Peyer's patch (tissue), 4 donors: ENCODE results near the gene NPLOC4. TPM values are rescaled to one million over a fixed set of nuclear protein-coding genes. Genes with fewer than 3 reads are reported as not detected.

ENCODE experiments used
- DNase-seq, 3 donors: peaks; one replicate each; pipeline ENCODE4 v3.0.0-alpha.2; 2017 to 2019
- H3K27ac ChIP-seq, 4 donors: fragments of 200-600 bp; sonication (generic); one replicate each; pipeline ENCODE4 v1.5.1; 2016 to 2019
- H3K27me3 ChIP-seq, 2 donors: fragments of 200-600 bp; sonication (generic); one replicate each; pipeline ENCODE4 v1.5.1; 2019
- H3K36me3 ChIP-seq, 3 donors: fragments of 200-600 bp; sonication (generic); one replicate each; pipeline ENCODE4 v1.5.1; 2016 to 2019
- H3K4me1 ChIP-seq, 4 donors: fragments of 200-600 bp; sonication (generic); one replicate each; pipeline ENCODE4 v1.5.1; 2016 to 2019
- H3K4me3 ChIP-seq, 4 donors: fragments of 200-600 bp; sonication (generic); 1 replicate in 3 of 4; 2 replicates in 1 of 4; pipeline ENCODE4 v1.5.1; 2016 to 2019; ENCODE audit warnings: mild to moderate bottlenecking in 1 of 4
- H3K9me3 ChIP-seq, 4 donors: fragments of 200-600 bp; sonication (generic); one replicate each; pipeline ENCODE4 v1.5.1; 2016 to 2019; ENCODE audit warnings: mild to moderate bottlenecking in 1 of 4
- CTCF ChIP-seq, 6 experiments: fragments of 450-650 bp in 4 of 6; fragments of 200-600 bp in 2 of 6; sonication (generic) in 1 of 6; IDR thresholded peaks; one replicate each; pipeline ENCODE4 v1.5.1; 2017 to 2019; ENCODE audit warnings: antibody characterized with exemption in 6 of 6, mild to moderate bottlenecking in 3 of 6, moderate library complexity in 1 of 6
- POLR2A ChIP-seq, 2 donors: fragments of 450-650 bp; IDR thresholded peaks; one replicate each; pipeline ENCODE4 v1.5.1; 2017; ENCODE audit warnings: antibody characterized with exemption in 2 of 2, mild to moderate bottlenecking in 2 of 2, moderate library complexity in 2 of 2
- total RNA-seq, 4 donors: library from RNA; depleted of rRNA; stranded (reverse); fragments of >200 nt; gene quantifications; one replicate each; pipeline ENCODE4 v1.1.0, GENCODE V29; 2016

NPLOC4 gene
- total RNA-seq, 4 donors from 2014 or later, result 77.2 to 911 (median 122) TPM

- no peaks in the 10 kb centered on the region for H3K9me3 ChIP-seq
- no peaks in the 10 kb centered on the region for H3K27me3 ChIP-seq
- H3K4me1 ChIP-seq, result peaks cover 0 to 18% (median 7%) of the 10 kb centered on the region in 4 donors
- no peak for DNase-seq
- no peak overlapping the region for H3K4me3 ChIP-seq
- TF ChIP-seq POLR2A (IDR thresholded peaks at IDR 0.05) (no peak), CTCF (IDR thresholded peaks at IDR 0.05) (no peak)
- H3K27ac ChIP-seq, result no peak overlapping the region
- H3K36me3 ChIP-seq, result peaks cover 0 to 66% (median 0%) of the 10 kb centered on the region in 3 donors
These were observed 77.7 kb downstream of the NPLOC4 start for GRCh38 chr17:81558941-81559806.

DNA sequence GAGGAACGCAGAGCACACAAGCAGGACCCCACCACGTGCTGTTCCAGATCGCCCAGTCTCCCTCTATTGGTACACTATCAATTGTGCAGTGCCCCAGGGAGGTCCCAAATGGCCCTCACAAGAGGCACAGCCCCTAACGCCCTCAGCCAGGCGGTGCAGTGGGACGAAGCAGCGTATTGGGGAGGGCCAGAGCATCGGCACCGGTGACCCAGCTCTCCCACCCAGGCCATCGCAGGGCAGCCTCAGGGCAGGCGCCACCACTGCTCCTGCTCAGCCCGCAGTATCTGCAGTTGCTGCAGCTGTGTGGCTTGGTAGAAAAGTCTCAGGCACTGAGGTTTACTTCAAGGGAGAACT is 78.8 kb downstream of the NPLOC4 start:
- no peaks in the 10 kb centered on the region for H3K9me3 ChIP-seq
- H3K36me3 ChIP-seq, result peaks cover 0 to 55% (median 0%) of the 10 kb centered on the region in 3 donors
- no peak overlapping the region for H3K4me3 ChIP-seq
- no peak for TF ChIP-seq CTCF (IDR thresholded peaks at IDR 0.05)
- TF ChIP-seq POLR2A (IDR thresholded peaks at IDR 0.05), result no peak
- no peak overlapping the region for H3K27ac ChIP-seq
- H3K4me1 ChIP-seq, result peaks cover 4 to 28% (median 15%) of the 10 kb centered on the region in 4 donors
- no peak for DNase-seq
- no peaks in the 10 kb centered on the region for H3K27me3 ChIP-seq

GRCh38 chr17:81557276-81558114 is 79.4 kb downstream of the NPLOC4 start:
- Histone ChIP-seq H3K36me3 (peaks cover 0 to 49% (median 0%) of the 10 kb centered on the region in 3 donors), H3K4me1 (peaks cover 4 to 28% (median 16%) of the 10 kb centered on the region in 4 donors), H3K27me3 (no peaks in the 10 kb centered on the region), H3K4me3 (no peak overlapping the region), H3K9me3 (no peaks in the 10 kb centered on the region), H3K27ac (peak overlapping the region in 2 of 4 donors; percentile 82 to 87)
- DNase-seq, result no peak
- TF ChIP-seq CTCF (IDR thresholded peaks at IDR 0.05) (no peak), POLR2A (IDR thresholded peaks at IDR 0.05) (no peak)

DNA sequence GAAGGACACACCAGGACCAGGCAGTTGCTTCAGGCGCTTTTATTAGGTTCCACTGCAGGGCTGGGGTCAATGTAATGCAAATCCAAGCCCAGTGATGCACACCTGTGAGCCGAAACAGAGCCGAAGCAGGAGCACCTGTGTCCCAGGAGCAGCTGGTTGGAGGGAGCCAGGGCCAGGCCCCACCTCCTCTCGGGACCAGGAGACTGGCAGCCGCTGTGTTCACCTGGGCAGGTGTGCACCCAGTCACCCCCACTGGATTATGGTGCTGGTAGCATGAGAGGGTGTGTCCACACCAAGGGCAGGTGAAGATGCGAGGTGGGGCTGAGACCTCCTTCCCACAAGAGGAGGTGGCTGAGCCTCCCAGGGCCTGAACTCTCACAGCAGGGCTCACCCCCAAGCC is 80.0 kb downstream of the NPLOC4 start:
- DNase-seq, result peak in 1 of 3 donors; percentile 70
- H3K36me3 ChIP-seq, result peaks cover 0 to 43% (median 0%) of the 10 kb centered on the region in 3 donors
- no peak for TF ChIP-seq POLR2A (IDR thresholded peaks at IDR 0.05)
- no peak for TF ChIP-seq CTCF (IDR thresholded peaks at IDR 0.05)
- H3K27ac ChIP-seq, result peak overlapping the region in 3 of 4 donors; percentile 18 to 87 (median 82)
- no peaks in the 10 kb centered on the region for H3K9me3 ChIP-seq
- H3K27me3 ChIP-seq, result no peaks in the 10 kb centered on the region
- peaks cover 4 to 28% (median 18%) of the 10 kb centered on the region in 4 donors for H3K4me1 ChIP-seq
- H3K4me3 ChIP-seq, result no peak overlapping the region

GRCh38 chr17:81556175-81556691 is 80.7 kb downstream of the NPLOC4 start:
- Histone ChIP-seq H3K4me1 (peaks cover 4 to 33% (median 23%) of the 10 kb centered on the region in 4 donors), H3K36me3 (peaks cover 0 to 36% (median 0%) of the 10 kb centered on the region in 3 donors), H3K4me3 (no peak overlapping the region), H3K27ac (peak overlapping the region in 3 of 4 donors; percentile 18 to 87 (median 82)), H3K9me3 (no peaks in the 10 kb centered on the region), H3K27me3 (no peaks in the 10 kb centered on the region)
- TF ChIP-seq CTCF (IDR thresholded peaks at IDR 0.05), result no peak
- peak in 1 of 2 donors; percentile 53 for TF ChIP-seq POLR2A (IDR thresholded peaks at IDR 0.05)
- peak in 2 of 3 donors; percentile 68 to 76 for DNase-seq
